GM19238 (cell line): ENCODE results near the gene GDNF.
"Not testable (repeated sequence)": the region's sequence is repeated elsewhere in the genome, so short reads cannot be mapped to it uniquely, and the experiment has no call there.

Experiments used
- DNase-seq: peaks from one replicate; pipeline ENCODE4 v3.0.0; 2011; ENCODE audit warnings: low spot score; ENCODE audit not compliant: insufficient read length

Gene GDNF

DNA sequence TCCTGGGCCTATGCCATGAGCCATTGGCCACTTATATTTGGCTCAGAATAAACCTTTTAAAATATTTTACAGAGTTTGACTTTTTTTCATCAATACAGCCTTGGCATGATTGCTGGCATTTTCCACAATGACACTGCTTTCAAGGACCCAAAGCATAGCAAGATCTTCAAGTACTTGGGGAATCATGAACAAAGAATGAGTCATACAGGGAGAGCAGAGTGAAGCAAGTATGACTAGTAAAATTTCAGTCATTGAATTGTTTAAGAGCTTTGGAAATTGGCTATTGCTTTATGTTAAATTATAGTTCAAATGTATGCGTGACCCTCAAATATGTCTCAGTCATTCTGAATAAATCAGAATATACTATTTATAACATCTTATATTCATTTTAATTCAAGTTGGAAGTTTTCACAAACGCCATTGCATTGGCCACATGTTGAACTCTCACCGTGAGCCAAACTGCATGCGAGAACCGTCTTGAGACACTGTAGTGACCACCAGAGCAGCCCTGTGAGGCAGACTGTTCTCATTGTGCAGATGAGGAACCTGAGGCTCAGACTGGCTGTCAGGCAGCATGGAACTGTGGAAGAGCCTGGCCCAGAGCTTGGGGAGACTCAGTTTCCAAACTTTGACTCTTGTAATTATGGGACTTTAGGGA, 52.9 kb downstream of the GDNF start:
- no peak for DNase-seq

DNA sequence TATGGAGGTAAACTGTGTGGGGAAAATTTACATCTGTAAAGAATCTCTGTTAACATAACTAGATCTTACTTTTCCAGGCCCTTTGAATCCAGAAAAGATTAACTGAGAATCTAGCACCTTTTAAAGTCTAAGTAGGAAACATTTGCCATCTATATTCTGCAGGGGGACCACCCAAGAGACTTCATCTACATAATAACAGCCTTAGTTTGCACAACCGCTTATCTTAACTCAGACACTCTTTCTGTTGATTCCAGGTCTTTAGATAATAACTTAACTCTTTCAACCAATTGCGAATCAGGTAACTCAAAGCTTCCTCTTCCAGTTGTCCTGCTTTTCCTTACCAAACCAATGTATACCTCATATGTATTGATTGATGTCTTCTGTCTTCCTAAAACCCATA, 53.4 kb downstream of the GDNF start:
- no peak for DNase-seq

DNA sequence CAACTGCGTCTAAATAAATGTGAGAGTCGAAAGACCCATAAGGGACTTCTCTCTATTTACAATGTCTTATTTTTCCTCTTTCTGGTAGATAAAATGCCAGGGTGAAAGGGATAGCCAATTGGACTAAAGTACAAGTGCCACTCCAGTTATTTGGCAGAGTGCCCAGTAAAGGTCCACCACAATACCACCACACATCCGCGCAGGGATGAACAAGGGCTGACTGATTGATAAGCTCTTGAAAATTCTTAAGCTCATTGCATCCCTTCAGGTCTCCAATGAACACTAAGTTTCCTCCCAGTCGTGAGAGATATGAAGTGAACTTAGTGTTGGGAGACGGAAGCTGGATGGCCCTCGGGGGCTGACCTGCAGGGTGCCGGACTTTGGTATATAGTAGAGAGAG, 58.4 kb downstream of the GDNF start:
- not testable (repeated sequence) for DNase-seq

DNA sequence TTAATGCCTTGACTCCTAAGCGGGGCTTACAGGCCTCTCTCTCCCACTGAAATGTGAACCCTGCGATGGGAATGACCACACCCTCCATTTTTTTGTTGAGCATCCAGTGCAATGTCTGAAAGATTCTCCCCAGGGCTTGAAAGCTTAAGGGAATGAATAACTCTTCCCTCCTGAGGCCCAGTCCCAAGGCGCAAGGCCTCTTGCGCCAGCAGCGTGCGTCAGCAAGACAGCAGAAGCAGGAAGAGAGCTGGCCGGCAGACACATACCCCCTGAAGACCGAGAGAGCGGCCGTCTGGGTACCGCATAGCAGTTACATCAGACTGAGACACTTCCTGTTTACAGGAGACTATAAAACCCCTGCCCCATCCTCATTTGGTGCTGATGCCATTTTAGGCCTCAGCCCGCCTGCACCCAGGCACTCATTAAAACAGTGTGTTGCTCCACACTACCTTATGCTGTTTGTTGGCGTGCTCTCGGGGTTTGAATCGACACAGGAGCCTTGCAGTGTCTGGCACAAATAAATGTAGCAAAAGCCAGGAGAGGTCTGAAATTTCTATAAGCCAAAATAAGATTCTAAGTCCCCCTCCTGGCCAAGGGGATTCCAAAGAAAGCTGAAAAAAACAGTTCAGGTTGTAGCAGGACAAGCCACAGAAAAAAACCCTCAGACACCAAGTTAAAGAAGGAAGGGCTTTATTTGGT, 62.3 kb downstream of the GDNF start:
- DNase-seq, result no peak

DNA sequence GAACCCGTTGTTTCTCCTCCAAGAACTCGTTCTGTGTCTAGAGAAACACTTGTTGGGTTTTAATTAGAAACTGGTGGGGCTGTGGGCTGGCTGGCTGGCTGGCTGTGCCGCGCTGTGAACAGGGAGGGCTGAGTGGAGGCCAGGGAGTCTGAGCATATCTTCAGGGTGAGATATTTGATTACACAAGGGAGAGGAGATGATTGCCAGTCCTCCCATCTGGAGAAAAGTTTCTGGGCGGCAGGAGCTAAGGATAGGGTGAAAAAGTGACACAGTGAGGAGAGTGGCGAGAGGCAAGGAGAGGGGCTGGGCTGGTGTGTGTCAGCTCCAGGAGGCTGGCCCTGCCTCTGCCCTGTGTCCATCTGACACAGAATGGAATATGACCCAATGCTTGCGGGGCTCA, 63.0 kb downstream of the GDNF start:
- no peak for DNase-seq

DNA sequence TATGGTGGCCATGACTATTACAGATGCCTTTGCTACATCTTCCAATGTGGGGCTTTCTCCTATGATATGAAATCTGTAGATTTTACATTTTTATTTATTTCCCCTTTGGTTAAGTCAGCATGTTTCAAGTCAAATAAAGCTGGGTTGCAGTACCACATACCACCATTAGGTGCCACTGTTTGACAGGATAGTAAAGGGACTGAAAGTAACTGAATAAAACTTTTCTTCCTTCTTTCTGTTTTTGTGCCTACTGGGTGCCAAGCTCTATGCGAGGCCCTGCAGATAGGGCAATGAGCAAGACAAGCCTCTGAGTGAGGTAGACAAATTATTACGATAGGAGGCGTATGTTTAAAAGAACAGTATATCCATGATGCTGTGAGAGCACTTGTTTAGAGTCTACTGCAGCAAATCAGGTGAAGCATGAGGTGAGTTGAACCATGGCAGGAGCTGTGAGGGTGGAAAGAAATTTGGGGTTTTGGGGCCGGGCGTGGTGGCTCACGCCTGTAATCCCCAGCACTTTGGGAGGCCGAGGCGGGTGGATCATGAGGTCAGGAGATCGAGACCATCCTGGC, 64.8 kb downstream of the GDNF start:
- DNase-seq, result no peak

DNA sequence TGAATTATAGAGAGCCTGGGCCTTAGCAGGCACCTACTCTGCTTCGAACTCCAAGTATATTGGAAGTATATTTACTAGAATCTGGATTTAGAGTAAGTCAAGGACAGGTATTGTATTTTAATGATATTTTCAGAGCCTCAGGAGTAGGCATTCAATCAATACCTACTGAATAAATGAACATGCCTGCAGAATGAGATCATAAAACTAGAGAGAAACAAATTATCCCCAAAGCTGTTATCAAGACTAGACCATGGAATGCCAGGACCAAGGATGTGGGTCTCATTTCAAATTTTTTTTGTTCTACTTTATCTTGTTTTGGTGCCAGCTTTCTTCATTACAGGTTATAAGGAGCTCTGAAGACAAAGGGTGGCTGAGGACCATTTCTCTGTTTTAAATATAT, 66.0 kb downstream of the GDNF start:
- no peak for DNase-seq

DNA sequence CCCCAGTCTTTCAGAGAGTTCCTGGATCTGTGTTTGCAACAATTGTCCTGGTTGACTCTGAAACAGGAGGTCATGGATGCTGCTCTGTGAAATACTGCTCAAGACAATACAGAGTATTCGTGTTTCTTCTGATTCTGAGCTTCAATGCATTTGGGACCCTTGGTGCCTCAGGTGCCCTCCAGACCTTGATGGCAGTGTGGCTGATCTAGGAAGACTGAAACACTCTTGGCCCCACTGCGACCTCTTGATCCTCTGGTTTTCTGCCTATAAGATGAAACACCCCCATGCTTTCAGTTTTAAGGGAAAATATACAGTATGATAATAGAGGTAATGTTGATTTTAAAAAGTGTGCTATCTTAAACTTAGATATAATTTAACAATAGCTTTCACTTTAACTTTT, 67.6 kb downstream of the GDNF start:
- no peak for DNase-seq

DNA sequence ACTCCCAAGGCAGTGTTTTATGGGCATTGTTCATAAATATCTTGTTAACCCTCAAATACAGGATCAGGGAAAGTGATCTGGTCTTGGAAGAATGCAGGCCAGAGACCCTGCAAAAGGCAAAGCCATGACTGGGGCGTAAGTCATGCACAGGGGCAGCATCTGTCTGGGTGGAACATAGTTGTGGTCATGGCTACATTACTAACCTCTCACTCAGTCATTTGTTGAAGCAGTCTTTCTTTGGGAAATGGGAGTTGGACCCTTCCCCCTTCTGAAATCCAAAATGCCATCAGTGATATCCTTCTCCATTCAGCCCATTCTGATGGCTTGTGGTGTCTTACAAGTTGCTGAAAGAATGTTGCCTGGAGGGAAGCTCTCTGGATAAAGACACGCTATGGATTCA, 68.1 kb downstream of the GDNF start:
- DNase-seq, result no peak

DNA sequence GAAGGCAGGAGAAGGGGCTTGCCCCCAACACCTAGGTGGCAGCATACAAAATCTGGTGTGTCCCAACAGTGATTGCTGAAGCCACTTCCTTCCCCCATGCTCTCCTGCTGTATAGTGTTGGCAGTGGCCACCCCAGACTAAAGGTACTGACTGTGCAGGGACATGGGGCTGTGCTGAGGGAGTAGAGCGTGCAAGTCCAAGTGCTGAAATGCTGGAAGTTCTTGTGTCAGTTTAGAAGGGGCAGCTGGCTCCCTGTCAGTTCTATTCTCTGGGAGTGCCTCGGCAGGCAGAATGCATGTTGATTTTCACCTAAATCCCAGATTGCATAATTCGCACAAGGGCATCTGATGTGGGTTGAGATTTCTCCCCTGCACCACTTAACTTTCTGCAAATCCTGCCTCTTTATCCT, 68.6 kb downstream of the GDNF start:
- no peak for DNase-seq

DNA sequence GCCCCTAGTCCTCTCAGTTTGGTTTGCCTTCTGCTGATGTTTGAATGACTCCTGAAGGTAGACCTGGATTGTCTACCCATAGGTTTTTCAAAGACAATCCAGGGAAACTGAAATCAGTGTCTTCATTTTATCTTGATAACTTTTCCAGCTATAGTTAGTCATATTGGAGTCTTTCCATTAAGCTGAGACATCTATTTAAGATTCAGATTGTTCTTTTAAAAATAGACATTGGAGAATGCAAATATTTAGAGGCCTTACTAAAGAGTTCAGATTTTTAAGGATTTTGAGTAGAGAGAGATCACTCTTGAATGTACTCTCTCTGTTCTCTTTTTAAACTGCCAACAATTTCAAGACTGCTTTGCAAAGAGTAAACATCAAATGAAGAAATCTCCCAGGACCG, 69.1 kb downstream of the GDNF start:
- DNase-seq, result no peak

DNA sequence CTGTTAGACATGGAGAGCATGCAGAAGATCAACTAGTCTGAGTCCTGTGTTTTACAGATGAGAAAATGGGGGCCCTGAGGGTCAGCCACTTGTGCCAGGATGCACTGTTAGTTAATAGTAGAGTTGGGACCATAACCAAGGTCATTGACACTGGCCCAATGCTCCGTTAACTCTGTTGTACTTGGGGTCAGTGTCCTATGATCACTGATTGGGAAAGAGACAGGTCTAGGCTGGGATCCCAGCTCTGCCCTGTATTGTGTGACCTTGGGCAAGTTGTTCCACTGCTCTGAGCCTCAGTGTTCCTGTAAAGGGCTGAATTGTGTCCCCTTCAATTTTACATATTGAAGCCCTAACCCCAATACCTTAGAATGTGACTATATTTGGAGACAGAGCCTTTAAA, 70.0 kb downstream of the GDNF start:
- no peak for DNase-seq

DNA sequence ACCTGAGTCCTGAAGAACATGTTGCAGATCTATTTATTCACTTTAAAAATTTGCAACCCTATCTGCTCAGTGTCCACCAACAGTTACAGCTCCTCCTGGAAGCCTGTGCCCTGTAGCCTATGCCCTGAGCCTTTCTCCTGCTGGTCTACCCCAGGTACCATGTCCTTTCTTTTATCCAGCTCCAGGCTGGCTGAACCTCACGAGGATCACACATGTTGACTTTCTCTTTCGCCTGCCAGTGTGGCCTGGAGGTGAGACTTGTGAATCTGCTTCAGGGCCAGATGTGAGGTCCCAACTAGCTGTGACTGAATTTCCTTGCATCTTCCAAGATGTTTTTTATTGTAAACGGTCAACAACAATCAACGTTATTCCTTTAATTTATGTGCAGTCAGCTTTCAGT, 70.7 kb downstream of the GDNF start:
- no peak for DNase-seq

DNA sequence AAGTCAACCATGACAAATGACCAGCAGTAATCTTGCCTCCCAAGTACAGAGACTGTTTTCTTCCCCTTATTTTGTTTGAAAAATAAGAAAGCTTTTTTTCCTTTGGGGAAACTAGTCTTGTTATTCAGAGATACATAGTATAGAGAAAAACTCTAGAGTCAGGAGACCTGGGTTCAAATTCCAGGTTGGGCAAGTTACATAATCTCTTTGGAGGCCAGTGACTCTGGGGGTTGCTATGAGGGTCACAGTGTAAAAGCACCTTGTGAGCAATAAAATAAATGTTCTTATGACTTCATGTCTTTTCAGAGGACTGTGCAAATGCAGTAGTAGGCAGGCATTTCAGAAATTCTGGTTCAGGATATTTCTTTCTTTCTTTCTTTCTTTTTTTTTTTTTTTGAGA, 71.5 kb downstream of the GDNF start:
- no peak for DNase-seq

DNA sequence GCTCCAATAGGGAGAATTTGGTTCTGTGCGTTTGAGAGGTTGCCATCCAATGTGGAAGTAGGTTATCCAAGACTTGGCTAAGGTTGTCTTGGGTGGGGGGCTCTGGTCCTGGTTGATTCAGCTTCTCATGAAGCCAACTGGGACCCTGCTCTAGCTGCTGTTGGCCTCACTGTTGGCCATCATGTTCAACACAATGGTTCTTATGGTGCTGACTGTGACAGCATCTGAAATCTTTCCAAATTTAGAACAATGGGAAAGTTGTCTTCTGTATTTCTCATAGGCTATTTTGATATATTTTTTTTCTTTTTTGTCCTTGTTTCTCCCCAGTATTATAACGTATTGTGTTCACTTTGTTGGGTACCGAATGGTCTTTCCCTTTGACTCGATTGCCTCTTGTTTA, 71.9 kb downstream of the GDNF start:
- DNase-seq, result no peak

DNA sequence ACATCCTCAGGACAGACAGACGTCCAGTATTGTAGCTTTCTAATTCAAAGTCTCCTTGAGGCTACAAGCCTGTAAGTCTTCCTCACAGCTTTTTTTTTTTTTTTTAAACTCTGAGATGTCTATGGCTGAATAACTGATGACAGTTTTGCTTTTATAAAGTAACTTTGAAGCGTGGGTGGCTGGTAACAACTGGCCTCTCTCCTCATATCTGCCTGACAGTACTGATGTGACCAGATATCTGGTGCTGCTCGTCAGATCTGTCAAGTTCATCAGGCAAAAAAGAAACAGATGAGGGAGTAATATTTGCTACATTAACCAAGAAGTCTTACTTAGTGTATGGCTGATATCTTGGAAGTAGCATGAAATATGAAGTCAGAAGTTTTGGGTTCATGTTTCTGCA, 72.6 kb downstream of the GDNF start:
- DNase-seq, result no peak
